CD4-positive, alpha-beta T cell (primary cell): ENCODE measurements around the gene SGMS2. TPM values are rescaled to one million over a fixed set of nuclear protein-coding genes. Genes with fewer than 3 reads are reported as not detected.

Experiments used
- ATAC-seq: fragments of 200-7000 bp; cut with Tn5 transposase; one replicate; pipeline ENCODE4 v1.10.0; 2022; ENCODE audit warnings: mild to moderate bottlenecking; ENCODE audit not compliant: poor library complexity
- CTCF ChIA-PET: fragments of 350-600 bp; sonication (Branson Sonifier 250); formaldehyde crosslinking; loops from one replicate; lab custom pipeline; 2021; ENCODE audit warnings: antibody characterized with exemption, inconsistent platforms; lab: Charles Lee
- POLR2A ChIA-PET: fragments of 350-600 bp; sonication (Branson Sonifier 250); formaldehyde crosslinking; loops from one replicate; lab custom pipeline; 2021; ENCODE audit warnings: antibody characterized with exemption, inconsistent platforms; lab: Charles Lee
- DNase-seq, 14 experiments: peaks; one replicate each; pipeline ENCODE4 v3.0.0-alpha.2; 2013 to 2020; ENCODE audit warnings: mixed read lengths in 2 of 14
- H3K27ac ChIP-seq, 2 donors: one replicate each; pipeline versions ENCODE4 v1.5.1 to v1.7.0; 2013; ENCODE audit warnings: low read length in 2 of 2, low read depth in 1 of 2, mild to moderate bottlenecking in 1 of 2
- H3K27me3 ChIP-seq, 2 experiments: 1 replicate in 1 of 2; 2 replicates in 1 of 2; pipeline versions ENCODE4 v1.6.1 to v1.7.0; 2013; ENCODE audit warnings: low read length in 2 of 2, control low read depth in 1 of 2, mild to moderate bottlenecking in 1 of 2, moderate library complexity in 1 of 2; ENCODE audit not compliant: insufficient read depth in 2 of 2, control insufficient read depth in 1 of 2
- H3K36me3 ChIP-seq: one replicate; pipeline ENCODE4 v1.6.1; 2013; ENCODE audit warnings: low read length, control low read depth; ENCODE audit not compliant: insufficient read depth
- H3K4me1 ChIP-seq: one replicate; pipeline ENCODE4 v1.6.1; 2013; ENCODE audit warnings: low read length, control low read depth; ENCODE audit not compliant: insufficient read depth
- H3K4me3 ChIP-seq: one replicate; pipeline ENCODE4 v1.5.1; 2013; ENCODE audit warnings: mild to moderate bottlenecking, low read length, moderate library complexity
- H3K9me3 ChIP-seq, 2 experiments: 1 replicate in 1 of 2; 2 replicates in 1 of 2; pipeline versions ENCODE4 v1.6.1 to v1.7.0; 2013; ENCODE audit warnings: low read length in 2 of 2, mild to moderate bottlenecking in 2 of 2, control low read depth in 1 of 2, moderate library complexity in 1 of 2; ENCODE audit not compliant: control insufficient read depth in 1 of 2, insufficient read depth in 1 of 2
- H3K27ac Mint-ChIP-seq: one replicate; pipeline ENCODE4 v1.8.0; 2020; ENCODE audit warnings: mixed read lengths
- H3K27me3 Mint-ChIP-seq: one replicate; pipeline ENCODE4 v1.8.0; 2021; ENCODE audit warnings: mixed read lengths
- H3K36me3 Mint-ChIP-seq: one replicate; pipeline ENCODE4 v1.8.0; 2021; ENCODE audit warnings: low read depth, mixed read lengths
- H3K4me1 Mint-ChIP-seq: one replicate; pipeline ENCODE4 v1.8.0; 2021; ENCODE audit warnings: low read depth, mixed read lengths
- H3K4me3 Mint-ChIP-seq: one replicate; pipeline ENCODE4 v1.8.0; 2020; ENCODE audit warnings: mild to moderate bottlenecking, mixed read lengths
- H3K9me3 Mint-ChIP-seq: one replicate; pipeline ENCODE4 v1.8.0; 2020; ENCODE audit warnings: mixed read lengths
- intact Hi-C, 2 experiments: fragments of 100-400 bp; cut with DNase I in 1 of 2; cut with micrococcal nuclease in 1 of 2; formaldehyde crosslinking; loops; one replicate each; pipeline versions ENCODE4 v1.15.1 to v1.9.0; 2023 to 2025; cut with DNase I, micrococcal nuclease
- total RNA-seq, 174 experiments: library from RNA in 2 of 174; stranded (reverse) in 2 of 174; gene quantifications; one replicate each; pipeline ENCODE4 v1.2.3 and lab custom pipeline; 2021 to 2026
- TF ChIP-seq, protein P1 (sequence below): fragments of 200-600 bp; IDR thresholded peaks from one replicate; pipeline ENCODE4 v1.8.0; 2022; ENCODE audit warnings: antibody characterized with exemption, mild to moderate bottlenecking

Gene SGMS2
- total RNA-seq, 2 experiments from 2014 or later: 0.08 TPM; not detected in 1

- H3K9me3 Mint-ChIP-seq: no peaks in the 10 kb centered on the region
- POLR2A ChIA-PET: interaction anchor here (1.0 to 3.2 kb wide), 4 partner anchors 15 to 210 kb away, joined by 3 to 21 read pairs (median 10); partner anchors contain the start of genes HADH and PAPSS1
- H3K4me1 Mint-ChIP-seq: peaks cover 50% of the 10 kb centered on the region
- Histone ChIP-seq H3K27me3 (no peaks in the 10 kb centered on the region), H3K9me3 (no peaks in the 10 kb centered on the region), H3K4me1 (peaks cover 16% of the 10 kb centered on the region), H3K27ac (peak within 1 kb of the TSS; percentile 2 to 4), H3K36me3 (no peaks in the 10 kb centered on the region), H3K4me3 (peak within 1 kb of the TSS; percentile 81)
- peak; percentile 93 for ATAC-seq
- intact Hi-C loops: loop anchor here (2.0 to 10.0 kb wide), 4 partner anchors 56 to 1616 kb away; partner anchors contain the start of genes AIMP1 (in 1 of the 2), HADH (in 1 of the 2), OSTC (in 1 of the 2) and PAPSS1 (in 1 of the 2)
- no peaks in the 10 kb centered on the region for H3K27me3 Mint-ChIP-seq
- peak within 1 kb of the TSS; percentile 89 for H3K27ac Mint-ChIP-seq
- DNase-seq: peak; percentile 54 to 90 (median 74)
- TF ChIP-seq, protein P1, sequence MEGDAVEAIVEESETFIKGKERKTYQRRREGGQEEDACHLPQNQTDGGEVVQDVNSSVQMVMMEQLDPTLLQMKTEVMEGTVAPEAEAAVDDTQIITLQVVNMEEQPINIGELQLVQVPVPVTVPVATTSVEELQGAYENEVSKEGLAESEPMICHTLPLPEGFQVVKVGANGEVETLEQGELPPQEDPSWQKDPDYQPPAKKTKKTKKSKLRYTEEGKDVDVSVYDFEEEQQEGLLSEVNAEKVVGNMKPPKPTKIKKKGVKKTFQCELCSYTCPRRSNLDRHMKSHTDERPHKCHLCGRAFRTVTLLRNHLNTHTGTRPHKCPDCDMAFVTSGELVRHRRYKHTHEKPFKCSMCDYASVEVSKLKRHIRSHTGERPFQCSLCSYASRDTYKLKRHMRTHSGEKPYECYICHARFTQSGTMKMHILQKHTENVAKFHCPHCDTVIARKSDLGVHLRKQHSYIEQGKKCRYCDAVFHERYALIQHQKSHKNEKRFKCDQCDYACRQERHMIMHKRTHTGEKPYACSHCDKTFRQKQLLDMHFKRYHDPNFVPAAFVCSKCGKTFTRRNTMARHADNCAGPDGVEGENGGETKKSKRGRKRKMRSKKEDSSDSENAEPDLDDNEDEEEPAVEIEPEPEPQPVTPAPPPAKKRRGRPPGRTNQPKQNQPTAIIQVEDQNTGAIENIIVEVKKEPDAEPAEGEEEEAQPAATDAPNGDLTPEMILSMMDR: no peak
- CTCF ChIA-PET: no interaction called here
- H3K36me3 Mint-ChIP-seq: peaks cover 10% of the 10 kb centered on the region
- H3K4me3 Mint-ChIP-seq: peak within 1 kb of the TSS; percentile 96
These were observed 106.4 kb downstream of the SGMS2 start, which contains the start of gene CYP2U1 for GRCh38 chr4:107930821-107931774. TSS of gene CYP2U1 (plus strand) at chr4:107931549. CDS start at chr4:107931644, 95 bp downstream.

DNA sequence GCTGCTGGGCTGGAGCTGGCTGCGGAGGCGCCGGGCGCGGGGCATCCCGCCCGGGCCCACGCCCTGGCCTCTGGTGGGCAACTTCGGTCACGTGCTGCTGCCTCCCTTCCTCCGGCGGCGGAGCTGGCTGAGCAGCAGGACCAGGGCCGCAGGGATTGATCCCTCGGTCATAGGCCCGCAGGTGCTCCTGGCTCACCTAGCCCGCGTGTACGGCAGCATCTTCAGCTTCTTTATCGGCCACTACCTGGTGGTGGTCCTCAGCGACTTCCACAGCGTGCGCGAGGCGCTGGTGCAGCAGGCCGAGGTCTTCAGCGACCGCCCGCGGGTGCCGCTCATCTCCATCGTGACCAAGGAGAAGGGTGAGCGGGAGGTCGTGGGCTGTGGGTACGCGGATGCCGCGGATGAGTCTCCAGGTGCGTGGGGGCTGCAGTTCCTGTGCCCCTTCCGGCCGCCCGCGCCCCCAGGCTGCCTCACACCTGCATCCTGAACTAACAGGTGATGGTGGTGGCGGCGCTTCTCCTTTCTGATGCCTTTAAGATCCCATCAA, 107.1 kb downstream of the SGMS2 start:
- DNase-seq (peak in 11 of 14 experiments; percentile 0 to 48 (median 13)), ATAC-seq (peak; percentile 8)
- Histone ChIP-seq H3K36me3 (no peaks in the 10 kb centered on the region), H3K4me1 (peaks cover 16% of the 10 kb centered on the region), H3K27me3 (no peaks in the 10 kb centered on the region), H3K4me3 (peak overlapping the region; percentile 81), H3K27ac (no peak overlapping the region), H3K9me3 (no peaks in the 10 kb centered on the region)
- H3K27me3 Mint-ChIP-seq: no peaks in the 10 kb centered on the region
- H3K27ac Mint-ChIP-seq: peak overlapping the region; percentile 71
- TF ChIP-seq, protein P1: no peak
- POLR2A ChIA-PET: interaction anchor here (1.0 to 3.2 kb wide), 3 partner anchors 58 to 211 kb away, joined by 3 to 21 read pairs (median 15); partner anchors contain the start of genes HADH and PAPSS1
- intact Hi-C loops: loop anchor here (2.0 to 10.0 kb wide), 5 partner anchors 55 to 1617 kb away; partner anchors contain the start of genes HADH (in 2 of the 2), AIMP1 (in 1 of the 2), OSTC (in 1 of the 2) and PAPSS1 (in 1 of the 2)
- CTCF ChIA-PET: no interaction called here
- H3K4me3 Mint-ChIP-seq: peak overlapping the region; percentile 93
- no peaks in the 10 kb centered on the region for H3K9me3 Mint-ChIP-seq
- peaks cover 55% of the 10 kb centered on the region for H3K4me1 Mint-ChIP-seq
- peaks cover 11% of the 10 kb centered on the region for H3K36me3 Mint-ChIP-seq

DNA sequence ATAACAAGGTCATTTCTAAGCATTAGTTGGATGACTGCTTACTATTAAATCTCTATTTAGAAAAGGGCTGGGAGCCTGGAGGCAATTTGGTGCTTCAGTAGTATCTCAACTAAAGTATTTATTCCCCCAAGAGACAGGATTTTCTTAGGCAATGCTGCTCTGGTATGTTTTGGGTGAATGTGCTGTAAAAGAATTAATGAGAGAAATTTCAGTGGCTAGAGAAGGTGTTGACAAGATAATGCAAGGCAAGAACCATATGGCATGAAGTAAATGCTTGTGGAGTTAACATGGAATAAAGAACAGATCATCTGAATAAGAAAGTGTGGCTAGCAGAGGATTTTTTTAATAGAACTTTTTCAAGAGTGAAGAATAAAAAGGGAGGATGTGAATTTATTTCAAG, 110.5 kb downstream of the SGMS2 start:
- Histone ChIP-seq H3K9me3 (no peaks in the 10 kb centered on the region), H3K27ac (no peak overlapping the region), H3K4me1 (peaks cover 16% of the 10 kb centered on the region), H3K36me3 (no peaks in the 10 kb centered on the region), H3K27me3 (no peaks in the 10 kb centered on the region), H3K4me3 (no peak overlapping the region)
- ChIA-PET CTCF (no interaction called here), POLR2A (no interaction called here)
- Mint-ChIP-seq H3K36me3 (peaks cover 23% of the 10 kb centered on the region), H3K4me1 (peaks cover 56% of the 10 kb centered on the region), H3K27ac (no peak overlapping the region), H3K27me3 (no peaks in the 10 kb centered on the region), H3K9me3 (no peaks in the 10 kb centered on the region), H3K4me3 (no peak overlapping the region)
- ATAC-seq (no peak), DNase-seq (no peak)
- TF ChIP-seq, protein P1: no peak
- intact Hi-C loops: loop anchor here in 1 of 2 experiments (10.0 kb wide), 1 partner anchor 1620 kb away; the partner anchor contains the start of genes AIMP1 and TBCK
